GM21619 (cell line): ENCODE results near the gene DMD.
"Not testable (repeated sequence)": the region's sequence is repeated elsewhere in the genome, so short reads cannot be mapped to it uniquely, and the experiment has no call there.

Experiments
- ATAC-seq: cut with Tn5 transposase; IDR thresholded peaks from one replicate; pipeline ENCODE4 v1.9.1; 2021; ENCODE audit not compliant: unreplicated experiment

The DMD gene

DNA sequence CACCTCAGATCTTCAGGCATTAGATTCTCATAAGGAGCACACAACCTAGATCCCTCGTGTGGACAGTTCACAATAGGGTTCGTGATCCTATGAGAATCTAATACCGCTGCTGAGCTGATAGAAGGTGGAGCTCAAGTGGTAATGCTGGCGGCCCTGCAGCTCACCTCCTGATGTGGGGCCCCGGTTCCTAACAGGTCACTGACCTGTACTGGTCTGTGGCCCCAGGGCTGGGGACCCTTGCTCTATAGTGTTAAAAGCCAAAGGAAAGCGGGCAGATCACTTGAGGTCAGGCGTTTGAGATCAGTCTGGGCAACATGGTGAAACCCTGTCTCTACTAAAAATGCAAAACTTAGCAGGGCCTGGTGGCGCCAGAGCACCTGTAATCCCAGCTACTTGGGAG is 1092.5 kb downstream of the DMD start:
- no peak for ATAC-seq

DNA sequence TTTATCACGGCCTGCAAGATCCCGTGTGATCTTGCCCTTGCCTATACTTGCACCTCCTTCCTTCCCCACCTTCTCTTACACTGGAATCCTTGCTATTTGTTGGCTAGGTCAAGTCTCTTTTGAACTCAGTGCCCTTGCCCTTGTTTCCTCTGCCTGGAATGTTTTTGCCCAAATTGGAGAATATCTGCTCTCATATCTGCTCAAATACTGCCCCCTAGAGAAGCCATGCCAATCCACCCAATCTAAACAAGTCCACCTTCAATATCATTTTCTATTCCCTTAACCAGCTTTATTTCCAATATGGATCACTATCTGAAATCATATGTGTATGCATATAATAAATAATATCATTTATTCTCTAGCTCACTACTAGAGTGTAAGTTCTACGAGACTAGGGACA is 1095.3 kb downstream of the DMD start:
- no peak for ATAC-seq

DNA sequence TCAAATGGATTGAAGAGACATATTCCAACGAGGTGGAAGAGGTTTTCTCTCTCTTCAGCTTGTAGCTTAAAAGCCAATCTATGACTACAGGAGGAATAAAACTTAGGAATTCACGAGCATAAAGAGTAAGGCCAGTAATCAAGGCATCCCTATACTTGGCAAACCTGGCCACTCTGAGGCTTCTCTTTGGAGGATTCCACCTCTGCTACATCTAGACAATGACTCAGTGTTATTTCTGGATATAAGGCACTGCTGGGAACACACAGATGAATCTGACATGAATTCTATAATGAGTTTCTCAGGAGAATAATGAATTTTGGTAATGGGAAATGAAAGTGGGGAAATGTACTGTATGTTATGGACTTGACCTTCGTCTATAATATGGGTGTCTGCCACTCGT is 1123.7 kb downstream of the DMD start:
- no peak for ATAC-seq

DNA sequence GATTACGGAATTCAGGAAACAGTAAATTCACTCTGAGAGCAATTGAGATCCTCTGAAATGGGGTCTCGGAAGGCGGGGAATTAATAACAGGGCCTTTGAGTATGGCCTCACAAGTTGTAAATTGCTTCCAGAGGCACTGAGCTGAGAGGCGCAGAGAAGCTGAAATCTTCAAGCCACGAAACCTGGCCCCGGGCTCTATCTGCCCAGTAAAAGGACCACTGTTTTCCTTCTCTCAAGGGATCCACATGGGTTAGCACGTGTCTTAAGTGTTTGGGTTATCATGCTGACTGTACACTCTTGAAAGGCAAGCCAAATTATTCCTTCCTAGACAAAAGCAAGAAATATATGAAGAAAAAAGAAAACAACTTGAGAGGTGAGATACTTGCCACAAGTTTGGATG is 1126.6 kb downstream of the DMD start:
- ATAC-seq: no peak

DNA sequence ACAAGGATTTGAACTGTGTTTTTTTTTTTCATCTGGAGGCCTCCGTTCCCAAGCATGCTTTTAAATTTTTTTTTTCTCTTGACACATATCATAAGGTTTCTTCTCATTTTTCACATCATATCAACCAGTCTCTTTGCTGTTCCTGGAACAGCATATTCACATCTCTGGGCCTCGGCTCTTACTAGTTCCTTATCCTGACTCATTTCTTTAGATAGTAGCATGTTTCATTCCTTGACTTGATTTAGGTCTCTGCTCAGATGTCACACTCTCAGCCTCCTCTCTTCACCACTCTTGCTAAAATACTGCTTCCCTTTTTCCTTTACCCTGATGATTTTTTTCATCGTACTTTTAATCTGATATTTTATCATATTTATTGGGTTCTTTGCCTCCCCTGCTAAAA is 1163.1 kb downstream of the DMD start:
- ATAC-seq: no peak

DNA sequence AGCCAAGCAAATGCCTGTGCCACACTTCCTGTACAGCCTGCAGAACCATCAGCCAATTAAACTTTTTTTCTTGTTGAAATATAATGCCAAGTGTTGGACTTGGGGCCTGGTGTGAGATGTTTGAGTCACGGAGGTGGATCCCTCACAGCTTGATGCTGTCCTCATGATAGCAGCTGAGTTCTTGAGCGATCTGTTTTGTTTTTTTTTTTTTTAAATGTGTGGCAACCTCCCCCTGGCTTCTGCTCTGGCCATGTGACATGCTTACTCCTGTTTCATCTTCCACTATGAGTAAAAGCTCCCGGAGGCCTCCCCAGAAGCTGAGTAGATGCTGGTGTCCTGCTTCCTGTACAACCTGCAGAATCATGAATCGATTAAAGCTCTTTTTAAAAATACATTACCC is 1166.2 kb downstream of the DMD start:
- ATAC-seq: no peak

DNA sequence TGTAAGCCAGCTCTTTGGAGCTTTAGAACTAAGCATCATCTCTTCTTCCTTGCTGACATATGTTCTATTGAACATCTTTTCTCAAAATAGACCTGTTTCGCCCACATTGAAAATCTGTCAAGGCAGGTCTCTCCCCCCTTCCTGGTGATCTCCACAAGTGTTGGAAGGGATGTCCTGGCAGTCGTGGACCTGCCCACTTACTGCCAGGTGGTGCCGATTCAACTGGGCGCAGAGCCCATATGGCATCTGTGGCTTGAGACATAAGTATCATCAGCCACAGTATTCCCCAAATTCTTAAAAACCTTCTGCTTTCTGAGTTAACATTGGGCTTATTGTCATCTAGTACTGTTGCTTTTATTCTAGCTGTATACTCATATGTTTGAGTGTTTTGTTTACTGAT is 1170.2 kb downstream of the DMD start:
- no peak for ATAC-seq

DNA sequence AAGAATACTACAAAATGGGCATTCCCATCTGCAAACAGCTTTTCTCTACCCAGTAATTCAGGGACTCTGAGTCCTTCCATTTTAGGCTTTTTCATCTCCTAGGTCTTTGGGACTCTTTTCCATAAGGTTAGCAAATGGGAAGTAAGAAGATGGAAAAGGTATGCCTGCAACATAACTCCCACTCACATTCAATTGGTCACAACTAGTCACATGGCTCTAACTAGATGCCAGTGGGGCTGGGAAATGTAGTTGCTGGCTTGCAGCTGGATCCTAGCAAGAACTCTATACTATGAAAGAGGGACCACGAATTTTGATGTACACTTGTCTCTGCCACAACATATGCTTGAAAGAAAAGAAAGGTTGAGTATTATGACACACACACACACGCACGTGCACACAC is 1184.6 kb downstream of the DMD start:
- ATAC-seq: no peak

DNA sequence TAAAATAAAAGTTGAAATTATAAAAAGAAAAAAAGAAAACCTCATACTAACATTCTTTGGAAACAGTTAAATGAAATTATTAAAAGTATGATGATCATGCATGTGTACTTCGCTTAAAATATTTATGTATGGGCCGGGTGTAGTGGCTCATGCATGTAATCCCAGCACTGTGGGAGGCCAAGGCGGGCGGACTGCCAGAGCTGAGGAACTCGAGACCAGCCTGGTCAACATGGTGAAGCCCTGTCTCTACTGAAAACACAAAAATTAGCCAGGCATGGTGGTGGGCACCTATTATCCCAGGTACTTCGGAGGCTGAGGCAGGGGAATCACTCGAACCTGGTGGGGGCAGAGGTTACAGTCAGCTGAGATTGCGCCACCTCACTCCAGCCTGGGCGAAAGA is 1187.3 kb downstream of the DMD start:
- ATAC-seq: no peak

DNA sequence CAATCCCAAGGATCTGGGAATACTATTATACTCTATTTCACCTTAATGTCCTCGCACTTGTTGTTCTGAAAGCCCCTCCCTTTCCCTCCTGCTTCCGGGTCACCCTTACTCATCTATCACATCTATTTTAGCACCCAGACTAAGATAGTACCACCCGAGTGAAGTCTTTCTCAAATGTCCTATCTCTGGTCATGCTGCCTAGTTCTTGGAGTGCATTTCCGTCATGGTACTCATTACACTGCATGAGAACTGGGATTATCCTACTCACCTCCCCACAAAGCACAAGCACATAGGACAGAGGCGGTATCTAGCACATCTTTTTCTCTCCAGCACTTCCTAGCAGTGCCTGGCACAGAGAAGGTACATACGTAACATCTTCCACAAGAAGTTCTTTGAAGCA is 1195.2 kb downstream of the DMD start:
- no peak for ATAC-seq

DNA sequence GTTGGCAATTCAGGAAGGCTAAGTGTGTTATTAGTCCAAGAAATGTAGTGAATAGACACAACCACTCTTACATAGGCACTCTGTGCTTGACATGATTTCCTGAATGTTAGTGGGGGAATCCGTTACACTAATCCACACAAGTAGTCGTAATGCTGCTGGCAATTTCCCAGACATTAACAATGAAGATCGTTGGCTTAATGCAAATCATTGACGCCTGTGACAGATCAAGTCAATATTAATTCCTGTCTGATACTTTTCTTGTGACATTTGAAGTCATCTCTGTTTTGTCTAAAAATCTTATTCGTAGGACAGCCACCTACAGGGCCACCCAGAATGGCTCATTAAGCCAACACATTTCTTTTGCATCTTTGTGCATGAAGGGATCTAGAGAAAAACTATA is 1200.4 kb downstream of the DMD start:
- no peak for ATAC-seq

DNA sequence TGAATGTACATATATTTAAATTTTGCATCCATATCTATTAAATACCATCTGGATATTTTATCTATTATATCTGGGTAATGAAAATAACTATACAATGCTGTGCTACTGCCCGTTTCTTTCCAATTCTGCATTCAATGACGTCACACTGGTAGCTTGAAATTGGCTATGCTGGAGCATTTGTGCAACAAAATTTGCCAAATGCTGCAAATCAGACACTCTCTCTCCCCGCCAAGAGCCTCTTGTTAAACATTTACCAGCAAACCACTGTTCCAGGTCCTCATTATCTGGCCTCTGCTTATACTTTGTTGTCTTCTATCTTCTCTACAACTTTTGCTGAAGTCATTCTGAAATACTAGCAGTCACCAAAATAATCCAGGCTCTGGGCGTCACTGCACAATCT is 1201.1 kb downstream of the DMD start:
- no peak for ATAC-seq

DNA sequence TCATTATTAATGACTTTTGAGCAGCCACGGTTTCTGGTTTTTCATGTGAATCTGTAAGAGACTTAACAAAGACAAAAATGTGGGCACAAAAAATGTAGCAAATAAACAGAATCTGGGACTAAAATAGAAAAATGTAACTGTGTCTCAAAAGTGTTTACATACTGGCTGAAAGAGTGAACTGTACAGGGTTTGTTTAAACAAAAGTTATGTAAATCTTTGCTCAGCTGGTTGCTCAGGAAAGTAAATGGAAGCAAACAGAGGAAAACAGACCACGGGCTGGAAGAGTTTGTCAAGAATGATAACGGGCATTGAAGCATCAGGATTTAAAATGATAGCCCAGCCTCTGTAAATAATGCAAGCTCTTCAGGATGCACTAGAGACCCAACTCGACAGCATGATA is 1217.7 kb downstream of the DMD start:
- ATAC-seq: no peak

DNA sequence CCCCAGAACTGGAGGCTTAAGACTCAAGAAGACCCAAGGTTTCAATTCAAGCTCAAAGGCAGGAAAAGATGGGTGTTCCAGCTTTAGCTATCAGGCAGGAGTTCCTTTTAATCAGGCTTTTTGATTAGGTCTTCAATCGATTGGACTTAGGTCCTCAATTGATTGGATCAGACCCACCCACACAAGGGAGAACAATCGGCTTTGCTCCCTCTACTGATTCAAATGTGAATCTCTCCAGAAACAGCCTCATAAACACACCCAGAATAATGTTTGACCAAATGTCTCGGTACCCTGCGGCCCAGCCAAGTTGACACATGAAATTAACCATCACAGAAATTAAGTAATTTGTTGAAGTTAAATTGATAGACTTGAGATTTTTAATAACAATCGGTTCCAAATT is 1222.4 kb downstream of the DMD start:
- ATAC-seq: no peak

DNA sequence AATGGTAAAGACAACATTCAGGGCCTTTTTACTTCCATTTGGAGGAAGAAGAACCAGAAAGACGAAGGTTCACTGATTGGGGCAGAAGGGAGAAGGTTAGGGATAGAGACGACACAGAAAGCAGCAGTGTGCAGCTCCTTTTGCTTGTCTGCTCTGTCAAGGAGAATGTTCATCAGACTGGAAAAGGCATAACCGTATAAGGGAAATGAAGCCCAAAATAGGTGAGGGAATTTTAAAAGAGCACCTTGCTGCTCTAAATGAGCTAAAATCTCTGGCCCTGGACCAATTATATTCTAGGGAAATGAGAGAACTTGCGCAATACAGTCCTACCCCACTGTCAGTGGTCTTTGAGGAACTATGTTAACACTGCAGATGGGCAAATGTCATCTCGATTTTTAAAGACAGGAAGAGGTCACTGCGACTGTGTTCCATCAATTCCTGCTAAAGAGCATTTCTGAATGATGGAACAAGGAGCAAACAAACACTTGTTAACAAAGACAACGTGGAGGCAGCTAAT is 1229.7 kb downstream of the DMD start:
- no peak for ATAC-seq

DNA sequence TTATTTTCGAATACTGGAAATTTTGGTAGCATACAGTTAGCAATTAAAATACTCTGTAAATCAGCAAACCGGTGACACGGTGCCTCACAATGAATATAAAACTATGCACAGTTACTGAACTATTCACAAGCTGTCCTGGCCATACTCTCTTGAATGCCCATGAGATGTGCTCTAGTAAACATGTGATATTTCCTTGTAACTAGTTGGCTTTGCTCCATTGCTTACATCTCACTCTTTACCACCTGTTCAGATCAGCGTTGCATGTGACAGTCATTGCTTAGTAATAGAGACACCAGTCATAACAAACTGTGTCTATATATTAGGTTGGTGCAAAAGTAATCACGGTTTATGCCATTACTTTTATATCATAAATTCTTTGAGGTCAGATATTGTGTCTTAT is 1241.6 kb downstream of the DMD start:
- ATAC-seq: no peak

DNA sequence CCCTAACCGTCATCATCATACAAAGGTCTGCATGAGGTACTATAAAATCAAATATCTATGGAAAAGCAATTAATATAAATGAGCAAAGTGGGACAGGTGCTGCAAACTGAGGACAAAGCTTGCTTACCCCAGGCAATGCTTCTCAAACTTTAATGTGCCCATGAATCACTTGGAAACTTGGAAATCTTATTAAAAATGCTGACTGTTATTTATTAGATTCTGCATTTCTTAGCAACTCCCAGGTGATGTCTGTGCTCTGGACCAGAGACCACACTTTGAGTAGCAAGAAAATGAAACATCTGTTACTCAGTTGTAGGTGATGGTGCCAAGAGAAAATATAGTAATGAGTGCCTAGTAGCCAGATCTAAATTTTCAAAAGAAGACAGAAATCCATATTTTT is 1249.1 kb downstream of the DMD start:
- ATAC-seq: no peak

DNA sequence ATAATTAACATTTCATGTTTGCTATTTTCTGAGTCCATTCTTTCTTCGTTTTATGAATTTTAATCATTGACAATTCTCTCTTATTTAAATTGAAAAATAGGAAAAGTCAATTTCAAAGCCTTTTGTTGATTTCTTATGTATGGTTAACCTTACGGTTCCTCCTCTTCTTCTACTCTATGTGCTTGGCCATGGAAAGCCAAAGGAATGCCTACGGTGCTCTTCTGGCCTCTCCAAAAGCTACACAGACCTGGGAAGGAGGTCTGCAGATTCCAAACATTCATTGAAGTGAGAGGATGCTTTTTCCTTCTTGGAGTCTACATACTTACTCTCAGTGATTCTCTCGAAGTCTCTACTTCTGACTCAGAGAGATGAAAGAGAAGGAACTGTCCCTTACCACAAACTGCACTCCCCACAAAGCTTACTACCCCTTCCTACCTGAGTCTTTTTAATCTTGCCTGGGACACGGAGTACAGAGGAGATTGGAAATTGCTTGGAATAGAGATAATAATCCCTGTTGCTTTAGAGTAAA is 1276.4 kb downstream of the DMD start:
- ATAC-seq: no peak

DNA sequence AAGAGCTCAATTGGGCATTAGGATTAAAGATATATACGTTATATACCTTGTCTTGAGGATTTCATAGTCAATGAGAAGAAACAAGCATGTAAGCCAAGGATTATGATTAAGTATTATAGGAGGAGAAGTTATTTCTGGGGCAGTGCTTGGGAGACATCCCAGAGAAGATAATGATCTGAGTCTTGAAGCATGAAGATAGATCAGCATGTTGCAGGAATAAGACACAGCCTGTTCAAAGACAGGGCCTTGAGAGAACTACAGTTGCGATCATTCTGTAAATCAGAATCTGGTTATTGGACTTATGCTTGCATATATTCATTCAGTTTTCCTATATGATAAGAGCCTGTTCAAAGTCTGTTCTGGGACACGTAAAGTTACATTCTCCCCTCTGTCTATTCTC is 1277.3 kb downstream of the DMD start:
- ATAC-seq: no peak

DNA sequence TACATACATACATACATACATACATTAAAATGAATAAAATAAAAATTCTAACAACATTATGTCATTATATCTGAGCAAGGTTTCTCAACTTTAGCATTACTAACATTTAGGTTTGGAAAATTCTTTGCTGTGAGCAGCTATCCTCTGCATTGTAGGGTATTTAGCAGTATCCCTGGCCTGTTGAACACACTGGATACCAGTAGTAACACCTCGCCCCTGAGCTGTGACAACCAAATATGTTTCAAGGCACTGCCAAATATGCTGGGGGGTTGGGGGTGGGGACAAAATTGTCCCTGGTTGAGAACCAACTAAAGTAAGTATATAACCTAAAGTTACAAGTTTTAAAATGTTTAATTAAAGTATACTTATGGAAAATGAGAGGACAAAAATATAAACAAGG is 1278.6 kb downstream of the DMD start:
- ATAC-seq: no peak

DNA sequence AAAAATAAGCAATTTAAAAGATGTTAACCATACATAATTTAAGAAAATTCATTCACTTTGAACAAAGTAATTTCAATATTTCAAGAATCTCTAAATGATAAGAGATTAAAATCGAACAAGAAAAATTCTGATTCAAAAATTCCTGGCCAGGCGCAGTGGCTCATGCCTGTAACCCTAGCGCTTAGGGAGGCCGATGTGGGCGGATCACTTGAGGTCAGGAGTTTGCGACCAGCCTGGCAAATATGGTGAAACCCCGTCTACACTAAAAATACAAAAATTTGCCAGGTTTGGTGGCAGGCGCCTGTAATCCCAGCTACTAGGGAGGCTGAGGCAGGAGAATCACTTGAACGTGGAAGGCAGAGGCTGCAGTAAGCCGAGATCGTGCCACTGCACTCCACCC is 1279.0 kb downstream of the DMD start:
- not testable (repeated sequence) for ATAC-seq

DNA sequence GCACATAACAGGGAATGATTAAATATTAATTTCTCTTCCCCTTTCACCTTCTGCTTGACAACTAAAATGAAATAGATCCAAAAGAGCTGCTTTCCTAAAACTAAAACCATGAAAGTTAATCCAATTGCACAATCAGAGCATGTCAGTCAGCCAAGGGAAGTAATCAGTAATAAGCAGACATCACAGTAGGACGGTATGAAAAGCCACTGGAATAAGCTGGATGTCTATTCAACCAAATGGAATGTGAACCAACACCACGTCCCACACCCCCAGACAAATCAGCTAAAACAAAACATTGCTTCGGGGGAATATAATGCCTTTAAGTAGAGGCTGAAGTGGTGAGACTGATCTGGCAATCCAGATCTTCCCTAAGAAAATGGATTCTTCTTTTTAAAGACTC is 1280.1 kb downstream of the DMD start:
- no peak for ATAC-seq

DNA sequence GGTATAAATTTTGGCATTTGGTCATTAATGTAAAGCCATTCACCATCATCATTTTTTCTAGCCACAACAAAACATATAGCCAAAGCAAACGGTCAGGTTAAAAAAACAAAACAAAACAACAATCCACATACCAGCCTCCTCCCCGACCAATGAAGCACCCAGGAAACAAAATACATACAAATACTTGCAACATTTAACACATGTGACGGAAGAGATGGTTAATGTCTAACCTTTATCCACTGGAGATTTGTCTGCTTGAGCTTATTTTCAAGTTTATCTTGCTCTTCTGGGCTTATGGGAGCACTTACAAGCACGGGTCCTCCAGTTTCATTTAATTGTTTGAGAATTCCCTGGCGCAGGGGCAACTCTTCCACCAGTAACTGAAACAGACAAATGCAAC is 1282.0 kb downstream of the DMD start:
- ATAC-seq: no peak

DNA sequence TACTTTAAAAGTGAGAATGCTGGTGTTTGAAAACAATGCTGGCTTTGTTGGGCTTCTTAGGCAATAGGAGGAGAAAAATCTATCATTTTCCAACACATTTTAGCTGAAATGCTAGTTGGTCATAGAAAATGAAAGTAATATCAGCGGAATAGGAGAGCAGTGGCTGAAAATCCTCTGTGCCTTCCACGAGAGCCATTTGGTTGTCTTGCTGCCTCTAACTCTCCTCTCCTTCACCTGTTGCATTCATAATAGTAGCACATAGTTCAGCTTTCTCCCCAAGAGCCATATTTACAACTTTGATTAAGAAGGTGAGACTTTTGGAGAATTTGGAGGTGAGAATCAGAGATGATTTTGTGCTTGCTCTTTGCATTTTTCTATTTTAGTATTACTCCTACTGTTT is 1290.1 kb downstream of the DMD start:
- ATAC-seq: no peak
